Subcutaneous abdominal adipose tissue (tissue), 5 donors: ENCODE measurements around the gene MT1B.
A peak's percentile ranks its signal among the peaks of the same experiment; 100 is the strongest.

Source experiments
- H3K27ac ChIP-seq: one replicate; pipeline ENCODE4 v1.7.0; 2013; ENCODE audit warnings: low read depth, mild to moderate bottlenecking, inconsistent platforms, low read length, moderate library complexity
- H3K27me3 ChIP-seq, 5 donors: one replicate each; pipeline ENCODE4 v1.7.0; 2013; ENCODE audit warnings: low read length in 5 of 5, inconsistent platforms in 1 of 5; ENCODE audit not compliant: control insufficient read depth in 5 of 5, insufficient read depth in 4 of 5
- H3K36me3 ChIP-seq, 5 donors: one replicate each; pipeline ENCODE4 v1.7.0; 2013; ENCODE audit warnings: low read length in 5 of 5; ENCODE audit not compliant: control insufficient read depth in 5 of 5, insufficient read depth in 5 of 5
- H3K4me1 ChIP-seq, 5 donors: one replicate each; pipeline ENCODE4 v1.7.0; 2013; ENCODE audit warnings: low read length in 5 of 5, mild to moderate bottlenecking in 3 of 5, moderate library complexity in 1 of 5; ENCODE audit not compliant: control insufficient read depth in 5 of 5, insufficient read depth in 5 of 5
- H3K4me3 ChIP-seq, 5 donors: one replicate each; pipeline ENCODE4 v1.7.0; 2013; ENCODE audit warnings: low read length in 5 of 5, low read depth in 1 of 5
- H3K9ac ChIP-seq, 5 donors: one replicate each; pipeline ENCODE4 v1.7.0; 2013; ENCODE audit warnings: low read length in 5 of 5, mild to moderate bottlenecking in 4 of 5, moderate library complexity in 3 of 5
- H3K9me3 ChIP-seq, 5 donors: one replicate each; pipeline ENCODE4 v1.7.0; 2013; ENCODE audit warnings: low read length in 5 of 5; ENCODE audit not compliant: control insufficient read depth in 5 of 5
- donor health status: healthy.
- donor health status: healthy.
- donor health status: healthy.
- donor health status: healthy.
- donor health status: healthy.

The MT1B gene

DNA sequence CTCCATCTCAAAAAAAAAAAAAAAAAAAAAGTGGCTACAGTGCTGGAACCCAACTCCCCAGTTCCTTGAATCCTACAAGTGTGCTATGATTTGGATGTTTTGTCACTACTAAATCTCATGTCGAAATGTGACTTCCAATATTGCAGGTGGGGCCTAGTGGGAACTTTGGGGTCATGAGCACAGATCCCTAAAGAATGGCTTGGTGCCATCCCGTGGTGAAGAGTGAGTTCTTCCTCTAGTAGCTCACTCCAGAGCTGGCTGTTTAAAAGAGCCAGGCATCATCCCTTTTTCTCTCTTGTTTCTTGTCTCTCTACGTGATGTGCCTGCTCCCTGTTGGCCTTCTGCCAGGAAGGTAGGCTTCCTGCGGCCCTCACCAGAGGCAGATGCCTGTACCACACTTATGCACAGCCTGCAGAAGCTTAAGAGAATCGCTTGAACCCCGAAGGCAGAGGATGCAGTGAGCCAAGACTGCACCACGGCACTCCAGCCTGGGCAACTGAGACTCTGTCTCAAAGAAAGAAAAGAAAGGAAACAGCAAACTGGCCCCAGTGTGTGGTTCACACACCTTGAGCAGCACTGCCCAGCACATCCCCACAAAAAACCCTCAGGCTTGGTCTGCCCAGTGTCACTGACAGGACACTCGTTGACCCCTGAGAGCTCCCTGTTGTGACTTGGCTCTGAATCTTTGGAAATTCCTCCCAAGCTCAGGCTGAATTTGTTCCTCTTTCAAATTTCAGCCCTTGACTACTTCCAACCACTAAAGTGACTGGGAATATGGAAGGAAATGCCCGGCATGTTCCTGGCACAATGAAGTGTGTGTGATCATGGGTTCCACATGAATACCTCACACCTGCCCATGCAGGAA is 23.0 kb upstream of the MT1B start:
- Histone ChIP-seq H3K4me1 (peaks cover 7 to 55% (median 45%) of the 10 kb centered on the region in 5 donors), H3K27me3 (no peaks in the 10 kb centered on the region), H3K9ac (no peak overlapping the region), H3K27ac (no peak overlapping the region), H3K36me3 (no peaks in the 10 kb centered on the region), H3K9me3 (no peaks in the 10 kb centered on the region), H3K4me3 (no peak overlapping the region)

DNA sequence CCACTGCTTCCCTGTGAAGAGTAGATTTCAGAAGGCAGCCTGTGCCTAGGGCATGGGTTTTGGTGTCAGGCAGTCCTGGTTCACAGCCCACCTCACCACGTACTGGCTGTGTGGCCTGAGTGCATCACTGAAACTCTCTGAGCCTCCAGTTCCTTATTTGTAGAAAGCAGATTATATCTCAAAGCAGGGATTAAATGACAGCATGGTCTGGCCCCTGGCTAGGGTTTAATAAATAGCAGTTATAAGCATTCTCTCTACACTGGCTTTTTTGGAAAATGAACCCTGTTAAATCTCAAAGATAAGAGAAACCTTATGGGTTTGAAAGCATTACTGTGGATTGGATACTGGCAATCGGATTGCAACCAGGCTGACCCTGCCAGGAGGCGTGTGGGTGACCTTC is 22.2 kb upstream of the MT1B start:
- Histone ChIP-seq H3K27me3 (peaks cover 0 to 3% (median 0%) of the 10 kb centered on the region in 5 donors), H3K4me3 (no peak overlapping the region), H3K9me3 (no peaks in the 10 kb centered on the region), H3K4me1 (peaks cover 7 to 55% (median 45%) of the 10 kb centered on the region in 5 donors), H3K36me3 (no peaks in the 10 kb centered on the region), H3K27ac (no peak overlapping the region), H3K9ac (no peak overlapping the region)

DNA sequence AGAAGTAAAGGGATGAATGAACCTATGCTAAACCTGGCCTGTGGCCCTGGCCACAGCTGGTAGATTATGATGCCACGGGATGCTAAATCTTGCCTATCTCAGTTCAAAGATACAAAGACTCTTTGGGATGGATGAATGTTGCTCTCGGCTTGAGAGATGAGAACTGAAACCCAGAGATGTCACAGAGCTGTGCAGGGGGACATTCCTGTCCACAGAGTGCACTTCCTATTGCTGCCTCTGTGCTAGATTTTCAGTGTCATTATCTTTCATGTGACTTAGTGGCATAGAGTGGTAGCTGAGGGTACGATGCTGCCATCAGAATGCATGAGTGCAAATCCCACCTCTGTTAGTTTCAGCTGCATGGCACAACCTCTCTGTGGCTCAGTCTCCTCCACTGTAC is 21.6 kb upstream of the MT1B start:
- Histone ChIP-seq H3K4me3 (no peak overlapping the region), H3K36me3 (no peaks in the 10 kb centered on the region), H3K4me1 (peaks cover 7 to 54% (median 40%) of the 10 kb centered on the region in 5 donors), H3K27ac (no peak overlapping the region), H3K9ac (no peak overlapping the region), H3K9me3 (no peaks in the 10 kb centered on the region), H3K27me3 (peaks cover 0 to 9% (median 0%) of the 10 kb centered on the region in 5 donors)

DNA sequence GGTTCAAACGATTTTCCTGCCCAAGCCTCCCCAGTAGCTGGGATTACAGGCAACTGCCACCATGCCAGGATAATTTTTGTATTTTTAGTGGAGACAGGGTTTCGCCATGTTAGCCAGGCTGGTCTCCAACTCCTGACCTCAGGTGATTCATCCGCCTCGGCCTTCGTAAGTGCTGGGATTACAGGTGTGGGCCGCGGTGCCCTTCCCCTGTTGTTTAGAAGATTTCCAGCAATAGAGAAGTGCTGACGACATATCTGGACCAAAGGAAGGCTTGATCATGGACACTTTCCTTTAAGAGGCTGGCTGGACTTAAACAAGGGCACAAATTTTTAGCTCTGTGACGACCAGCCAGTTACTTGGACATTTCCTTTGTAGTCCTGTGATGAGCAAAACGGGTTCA is 20.5 kb upstream of the MT1B start:
- Histone ChIP-seq H3K9me3 (no peaks in the 10 kb centered on the region), H3K4me3 (peak overlapping the region in 3 of 5 donors; percentile 62 to 85 (median 79)), H3K27ac (peak overlapping the region; percentile 67), H3K36me3 (no peaks in the 10 kb centered on the region), H3K4me1 (peaks cover 4 to 49% (median 30%) of the 10 kb centered on the region in 5 donors), H3K27me3 (peaks cover 0 to 10% (median 2%) of the 10 kb centered on the region in 5 donors), H3K9ac (peak overlapping the region in 1 of 5 donors; percentile 58)

DNA sequence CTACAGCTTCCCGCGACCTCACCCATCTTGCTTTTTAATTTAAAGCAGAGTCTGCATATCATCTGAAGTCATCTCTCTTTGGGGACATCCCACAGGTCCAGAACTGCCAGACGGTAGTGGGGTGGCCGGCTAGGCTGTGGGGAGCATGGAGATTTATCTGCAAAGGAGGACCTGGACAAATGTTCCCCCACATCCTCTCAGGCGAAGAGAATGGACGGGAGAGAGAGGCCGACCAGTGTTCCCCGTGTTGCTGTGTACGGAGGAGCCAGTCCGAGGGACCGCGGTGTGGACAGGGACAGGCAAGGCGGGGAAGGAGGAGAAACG is 19.9 kb upstream of the MT1B start:
- Histone ChIP-seq H3K4me3 (peak overlapping the region; percentile 62 to 85 (median 77)), H3K27ac (peak overlapping the region; percentile 67), H3K36me3 (no peaks in the 10 kb centered on the region), H3K4me1 (peaks cover 4 to 43% (median 24%) of the 10 kb centered on the region in 5 donors), H3K27me3 (peaks cover 0 to 10% (median 2%) of the 10 kb centered on the region in 5 donors), H3K9ac (peak overlapping the region; percentile 44 to 77 (median 67)), H3K9me3 (no peaks in the 10 kb centered on the region)

DNA sequence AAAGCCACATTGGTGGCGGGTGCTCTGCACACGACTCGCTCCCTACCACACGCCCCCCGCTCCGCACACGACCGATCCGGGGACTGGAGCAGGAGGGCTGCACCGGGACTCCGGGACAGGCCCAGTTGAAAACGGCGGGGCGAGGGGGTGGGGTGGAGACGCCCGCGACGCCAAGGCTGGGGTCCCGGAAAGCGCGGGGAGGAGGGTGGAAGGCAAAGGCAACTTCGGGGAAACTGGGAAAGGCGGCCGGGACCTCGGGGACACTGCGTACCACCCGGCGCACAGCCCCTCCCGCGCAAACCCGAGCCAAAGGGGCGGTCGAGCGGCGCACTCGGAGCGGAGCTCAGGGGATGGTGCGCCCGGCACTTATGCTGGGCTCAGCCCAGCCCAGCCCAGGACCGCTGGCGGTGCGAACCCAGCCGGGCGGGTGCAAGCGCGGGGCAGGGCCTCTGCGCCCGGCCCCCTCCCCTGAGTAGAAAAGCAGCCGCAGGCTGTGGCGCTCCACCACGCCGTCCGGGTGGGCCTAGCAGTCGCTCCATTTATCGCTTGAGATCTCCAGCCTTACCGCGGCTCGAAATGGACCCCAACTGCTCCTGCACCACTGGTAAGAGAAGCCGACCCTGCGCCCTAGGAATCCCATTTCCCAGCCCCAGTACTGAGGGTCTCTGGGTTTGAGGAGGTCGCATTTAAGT is 19.4 kb upstream of the MT1B start, which contains the start of gene MT1M:
Gene MT1M (plus strand): TSS at position 504 of the 692 bp plus-strand sequence. CDS start 73 bp downstream, at position 577.
- peaks cover 3 to 38% (median 20%) of the 10 kb centered on the region in 5 donors for H3K4me1 ChIP-seq
- H3K27me3 ChIP-seq: peaks cover 0 to 10% (median 2%) of the 10 kb centered on the region in 5 donors
- no peaks in the 10 kb centered on the region for H3K36me3 ChIP-seq
- peak within 1 kb of the TSS; percentile 62 to 85 (median 79) for H3K4me3 ChIP-seq
- H3K9me3 ChIP-seq: no peaks in the 10 kb centered on the region
- H3K9ac ChIP-seq: peak within 1 kb of the TSS; percentile 44 to 78 (median 77)
- peak within 1 kb of the TSS; percentile 67 for H3K27ac ChIP-seq

DNA sequence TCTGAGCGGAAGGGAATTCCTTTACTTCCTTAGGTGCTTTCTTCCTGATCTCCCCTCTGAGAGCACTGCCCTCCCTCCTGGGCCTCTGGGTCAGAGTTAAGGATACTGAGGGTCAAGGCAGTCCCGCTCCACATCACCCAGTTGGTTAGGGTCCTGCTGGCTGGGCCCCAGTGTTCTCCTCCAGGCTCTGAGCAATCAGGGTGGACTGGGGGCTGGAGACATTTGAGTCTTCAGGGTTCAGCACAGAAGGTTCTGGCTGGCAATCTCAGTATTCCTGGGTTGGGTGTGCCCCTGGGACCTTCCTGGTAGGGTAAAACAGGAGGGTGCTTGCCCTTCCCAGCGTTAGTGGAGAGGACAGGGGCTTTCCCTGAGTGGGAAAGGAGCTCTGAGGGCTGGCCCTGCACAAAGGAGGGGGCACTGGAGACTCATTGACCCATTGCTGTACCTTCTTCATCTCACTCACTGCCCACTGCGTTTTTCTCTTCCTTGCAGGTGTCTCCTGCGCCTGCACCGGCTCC is 18.8 kb upstream of the MT1B start:
- H3K36me3 ChIP-seq: no peaks in the 10 kb centered on the region
- peaks cover 3 to 41% (median 24%) of the 10 kb centered on the region in 5 donors for H3K4me1 ChIP-seq
- peak overlapping the region; percentile 62 to 85 (median 79) for H3K4me3 ChIP-seq
- peak overlapping the region; percentile 38 to 78 (median 75) for H3K9ac ChIP-seq
- H3K27ac ChIP-seq: no peak overlapping the region
- H3K27me3 ChIP-seq: peaks cover 0 to 10% (median 2%) of the 10 kb centered on the region in 5 donors
- no peaks in the 10 kb centered on the region for H3K9me3 ChIP-seq

DNA sequence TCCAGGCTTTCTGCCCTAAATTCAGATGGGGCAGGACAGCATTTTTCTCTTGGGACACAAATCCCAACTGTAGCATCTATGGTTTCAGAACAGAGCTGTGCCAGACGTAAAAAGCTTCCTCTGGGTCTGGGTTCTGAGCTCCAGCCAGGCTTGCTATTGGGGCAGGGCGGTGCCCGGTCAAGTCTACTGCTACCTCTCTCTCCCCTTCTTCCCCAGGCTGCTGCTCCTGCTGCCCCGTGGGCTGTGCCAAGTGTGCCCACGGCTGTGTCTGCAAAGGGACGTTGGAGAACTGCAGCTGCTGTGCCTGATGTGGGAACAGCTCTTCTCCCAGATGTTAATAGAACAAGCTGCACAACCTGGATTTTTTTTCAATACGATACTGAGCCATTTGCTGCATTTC is 18.2 kb upstream of the MT1B start:
- peaks cover 3 to 47% (median 27%) of the 10 kb centered on the region in 5 donors for H3K4me1 ChIP-seq
- H3K4me3 ChIP-seq: peak overlapping the region; percentile 27 to 85 (median 62)
- peaks cover 0 to 10% (median 2%) of the 10 kb centered on the region in 5 donors for H3K27me3 ChIP-seq
- no peak overlapping the region for H3K27ac ChIP-seq
- H3K9me3 ChIP-seq: no peaks in the 10 kb centered on the region
- H3K36me3 ChIP-seq: no peaks in the 10 kb centered on the region
- no peak overlapping the region for H3K9ac ChIP-seq

DNA sequence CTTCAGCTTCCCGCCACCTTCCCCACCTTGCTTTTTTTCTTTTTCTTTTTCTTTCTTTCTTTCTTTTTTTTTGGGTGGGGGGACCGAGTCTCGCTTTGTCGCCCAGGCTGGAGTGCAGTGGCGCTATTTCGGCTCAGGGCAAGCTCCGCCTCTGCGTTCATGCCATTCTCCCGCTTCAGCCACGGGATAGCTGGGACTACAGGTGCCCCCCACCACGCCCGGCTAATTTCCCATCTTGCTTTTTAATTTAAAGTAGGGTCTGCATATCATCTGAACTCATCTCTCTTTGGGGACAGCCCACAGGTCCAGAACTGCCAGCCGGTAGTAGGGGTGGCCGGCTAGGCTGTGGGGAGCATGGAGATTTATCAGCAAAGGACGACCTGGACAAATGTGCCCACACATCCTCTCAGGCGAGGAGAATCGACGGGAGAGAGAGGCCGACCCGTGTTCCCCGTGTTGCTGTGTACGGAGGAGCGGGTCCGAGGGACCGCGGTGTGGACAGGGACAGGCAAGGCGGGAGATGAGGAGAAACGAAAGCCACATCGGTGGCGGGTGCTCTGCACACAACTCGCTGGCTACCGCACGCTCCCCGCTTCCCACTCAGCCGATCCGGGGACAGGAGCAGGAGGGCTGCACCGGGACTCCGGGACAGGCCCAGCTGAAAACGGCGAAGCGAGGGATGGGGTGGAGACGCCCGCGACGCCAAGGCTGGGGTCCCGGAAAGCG is 16.8 kb upstream of the MT1B start:
- H3K4me1 ChIP-seq: peaks cover 4 to 53% (median 37%) of the 10 kb centered on the region in 5 donors
- H3K27ac ChIP-seq: no peak overlapping the region
- H3K27me3 ChIP-seq: peaks cover 0 to 10% (median 2%) of the 10 kb centered on the region in 5 donors
- H3K9ac ChIP-seq: no peak overlapping the region
- no peaks in the 10 kb centered on the region for H3K9me3 ChIP-seq
- peak overlapping the region in 1 of 5 donors; percentile 26 for H3K4me3 ChIP-seq
- no peaks in the 10 kb centered on the region for H3K36me3 ChIP-seq
